Neural progenitor cell (in vitro differentiated cells): ENCODE measurements around the gene RIPK4.

Experiments
- CTCF ChIP-seq: fragments of 200-600 bp; sonication (generic); IDR thresholded peaks from 2 replicates; pipeline ENCODE4 v1.5.1; 2017; ENCODE audit warnings: antibody characterized with exemption, mild to moderate bottlenecking
- EZH2 ChIP-seq: fragments of 200-600 bp; sonication (generic); IDR thresholded peaks from 2 replicates; pipeline ENCODE4 v1.6.1; 2017; ENCODE audit warnings: antibody characterized with exemption, mild to moderate bottlenecking, moderate library complexity
- EZH2phosphoT487 ChIP-seq: fragments of 200-600 bp; sonication (generic); IDR thresholded peaks from 2 replicates; pipeline ENCODE4 v1.6.1; 2017; ENCODE audit warnings: antibody characterized with exemption

GRCh38 chr21:41767606-41768436 lies 969 bp upstream of the RIPK4 start:
- TF ChIP-seq CTCF = no peak
- no peak for TF ChIP-seq EZH2
- TF ChIP-seq EZH2phosphoT487 = no peak
